Activated B cell treated with CpG ODN at 0.5 μM for 24 hours (primary cell): Measurements from ENCODE around the gene POLD4. TPM values are rescaled to one million over a fixed set of nuclear protein-coding genes. Genes with fewer than 3 reads are reported as not detected.

Experiments used
- ATAC-seq: fragments of 200-7000 bp; cut with Tn5 transposase; one replicate; pipeline ENCODE4 v1.10.0; 2021; ENCODE audit warnings: low read depth, mild to moderate bottlenecking, moderate library complexity
- CTCF ChIA-PET: fragments of 350-600 bp; sonication (Branson Sonifier 250); formaldehyde crosslinking; loops from one replicate; lab custom pipeline; 2021; ENCODE audit warnings: antibody characterized with exemption; lab: Charles Lee
- POLR2A ChIA-PET: fragments of 350-600 bp; sonication (Branson Sonifier 250); formaldehyde crosslinking; loops from one replicate; lab custom pipeline; 2021; ENCODE audit warnings: antibody characterized with exemption; lab: Charles Lee
- DNase-seq: peaks from one replicate; pipeline ENCODE4 v3.0.0; 2022
- H3K27ac Mint-ChIP-seq: one replicate; pipeline ENCODE4 v1.8.0; 2020; ENCODE audit warnings: mixed read lengths
- H3K27me3 Mint-ChIP-seq: one replicate; pipeline ENCODE4 v1.8.0; 2021; ENCODE audit warnings: mixed read lengths
- H3K36me3 Mint-ChIP-seq: one replicate; pipeline ENCODE4 v1.8.0; 2021; ENCODE audit warnings: low read depth, mixed read lengths
- H3K4me1 Mint-ChIP-seq: one replicate; pipeline ENCODE4 v1.8.0; 2021; ENCODE audit warnings: mixed read lengths
- H3K4me3 Mint-ChIP-seq: one replicate; pipeline ENCODE4 v1.8.0; 2020; ENCODE audit warnings: mild to moderate bottlenecking, mixed read lengths
- H3K9me3 Mint-ChIP-seq: one replicate; pipeline ENCODE4 v1.8.0; 2020; ENCODE audit warnings: mixed read lengths
- intact Hi-C: fragments of 100-400 bp; cut with micrococcal nuclease; formaldehyde crosslinking; loops from one replicate; pipeline ENCODE4 v1.15.1; 2024
- total RNA-seq: library from RNA; stranded (reverse); gene quantifications from 2 replicates; pipeline ENCODE4 v1.2.3, GENCODE V29; 2022
- TF ChIP-seq, protein P1 (sequence below): fragments of 200-600 bp; IDR thresholded peaks from one replicate; pipeline ENCODE4 v1.8.0; 2022; ENCODE audit warnings: antibody characterized with exemption, mild to moderate bottlenecking

The POLD4 gene
- total RNA-seq, 1 donor from 2014 or later, result 166 TPM

DNA sequence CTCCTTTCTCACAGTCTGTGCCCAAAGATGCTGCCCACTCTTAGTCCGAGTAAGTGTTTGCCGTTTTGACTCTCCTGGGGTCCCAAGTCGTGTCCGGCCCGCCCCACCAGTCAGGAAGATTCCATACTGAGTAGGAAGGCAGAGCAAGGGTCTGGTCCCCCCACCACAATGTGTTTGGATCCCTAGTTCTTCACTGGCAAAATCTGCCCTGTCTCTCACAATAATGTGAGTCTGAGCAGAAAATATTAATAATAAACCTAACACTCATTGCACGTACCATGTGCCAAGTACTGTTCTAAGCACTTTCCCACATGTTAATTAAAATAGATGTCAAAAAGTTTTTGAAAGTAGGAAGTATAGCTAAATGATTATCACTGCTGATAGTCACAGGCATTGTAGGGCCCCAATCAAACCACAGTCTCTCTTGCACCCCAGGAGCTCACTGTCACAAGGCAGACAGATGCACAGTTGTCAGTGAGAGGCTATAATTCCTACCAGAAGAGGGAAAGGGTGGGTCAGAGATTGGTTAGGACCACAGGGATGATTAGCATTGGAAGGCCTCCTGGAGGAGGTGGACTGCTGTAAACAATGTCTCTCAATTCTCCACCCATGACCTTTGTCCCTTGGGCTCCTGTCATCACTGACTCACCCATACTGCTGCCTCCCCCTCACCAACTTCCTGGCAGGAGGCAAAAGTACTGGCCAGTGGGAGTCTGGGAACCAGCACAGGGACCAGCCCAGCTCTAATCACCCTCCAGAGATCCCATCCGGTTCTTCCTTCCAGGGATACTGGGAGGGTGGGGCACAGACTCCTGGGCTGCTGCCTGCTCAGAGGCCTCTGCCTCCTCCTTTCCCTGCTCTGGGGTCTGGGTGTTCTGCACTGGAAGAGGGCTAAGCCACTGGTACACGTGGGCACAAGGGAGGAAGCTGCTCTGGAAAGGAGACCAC, 1.0 kb upstream of the POLD4 start:
- Mint-ChIP-seq H3K4me3 (peak overlapping the region; percentile 95), H3K27ac (peak overlapping the region; percentile 99), H3K4me1 (peaks cover 86% of the 10 kb centered on the region), H3K36me3 (peaks cover 16% of the 10 kb centered on the region), H3K9me3 (no peaks in the 10 kb centered on the region), H3K27me3 (no peaks in the 10 kb centered on the region)
- peak; percentile 1 for ATAC-seq
- ChIA-PET POLR2A (interaction anchor here (0.5 to 26.3 kb wide), 41 partner anchors 8 to 1005 kb away, joined by 3 to 1307 read pairs (median 8); partner anchors contain the start of genes AIP, ANKRD13D, CLCF1 and CORO1B), CTCF (interaction anchor here (0.6 to 10.1 kb wide), 9 partner anchors 8 to 92 kb away, joined by 3 to 735 read pairs (median 7); partner anchors contain the start of genes CLCF1 and PPP1CA)
- intact Hi-C loops, result loop anchor here (5.0 to 10.0 kb wide), 5 partner anchors 67 to 360 kb away; partner anchors contain the start of gene ANKRD13D
- TF ChIP-seq, protein P1, sequence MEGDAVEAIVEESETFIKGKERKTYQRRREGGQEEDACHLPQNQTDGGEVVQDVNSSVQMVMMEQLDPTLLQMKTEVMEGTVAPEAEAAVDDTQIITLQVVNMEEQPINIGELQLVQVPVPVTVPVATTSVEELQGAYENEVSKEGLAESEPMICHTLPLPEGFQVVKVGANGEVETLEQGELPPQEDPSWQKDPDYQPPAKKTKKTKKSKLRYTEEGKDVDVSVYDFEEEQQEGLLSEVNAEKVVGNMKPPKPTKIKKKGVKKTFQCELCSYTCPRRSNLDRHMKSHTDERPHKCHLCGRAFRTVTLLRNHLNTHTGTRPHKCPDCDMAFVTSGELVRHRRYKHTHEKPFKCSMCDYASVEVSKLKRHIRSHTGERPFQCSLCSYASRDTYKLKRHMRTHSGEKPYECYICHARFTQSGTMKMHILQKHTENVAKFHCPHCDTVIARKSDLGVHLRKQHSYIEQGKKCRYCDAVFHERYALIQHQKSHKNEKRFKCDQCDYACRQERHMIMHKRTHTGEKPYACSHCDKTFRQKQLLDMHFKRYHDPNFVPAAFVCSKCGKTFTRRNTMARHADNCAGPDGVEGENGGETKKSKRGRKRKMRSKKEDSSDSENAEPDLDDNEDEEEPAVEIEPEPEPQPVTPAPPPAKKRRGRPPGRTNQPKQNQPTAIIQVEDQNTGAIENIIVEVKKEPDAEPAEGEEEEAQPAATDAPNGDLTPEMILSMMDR, result no peak
- peak; percentile 25 for DNase-seq

DNA sequence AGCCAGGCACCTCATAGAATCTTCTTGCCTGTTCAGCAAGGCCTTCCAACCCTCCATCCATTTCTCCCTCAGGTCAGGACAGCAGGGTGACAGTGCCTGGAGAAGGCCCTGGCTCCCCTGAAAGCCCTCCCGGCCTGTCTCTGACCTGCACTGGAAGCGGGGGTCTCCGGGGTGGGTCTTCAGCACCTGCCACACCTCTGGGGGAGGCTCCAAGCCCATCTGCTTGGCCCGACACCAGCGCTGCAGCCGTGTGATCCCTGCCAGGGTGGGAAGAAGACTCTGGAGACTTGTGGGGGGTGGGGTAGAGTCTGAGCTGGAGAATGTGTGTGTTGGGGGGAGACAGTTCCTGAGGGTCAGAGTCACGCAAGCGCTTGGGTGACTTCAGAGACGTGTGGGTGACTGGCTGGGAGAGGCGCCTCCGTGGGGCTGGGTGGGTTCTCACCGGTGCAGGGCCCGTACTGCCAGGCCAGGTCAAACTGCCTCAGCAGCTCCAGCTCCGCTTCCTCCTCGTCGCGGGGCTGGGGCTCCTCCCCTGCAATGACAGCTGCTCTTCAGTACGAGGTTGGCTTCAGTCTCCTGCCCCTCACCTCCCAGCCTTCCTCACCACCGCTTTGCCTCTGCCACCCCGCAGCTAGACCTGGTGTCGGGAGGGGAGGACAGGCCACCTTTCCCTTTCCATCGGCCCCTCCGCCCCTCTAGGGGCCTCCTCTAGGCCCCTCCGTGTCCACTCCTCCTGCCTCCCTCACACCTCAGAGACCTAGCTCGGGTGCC, 615 bp downstream of the POLD4 start:
- Mint-ChIP-seq H3K27me3 (no peaks in the 10 kb centered on the region), H3K9me3 (no peaks in the 10 kb centered on the region), H3K36me3 (peaks cover 13% of the 10 kb centered on the region), H3K4me3 (peak overlapping the region; percentile 95), H3K4me1 (peaks cover 89% of the 10 kb centered on the region), H3K27ac (peak overlapping the region; percentile 99)
- TF ChIP-seq, protein P1, result no peak
- ATAC-seq (peak; percentile 35), DNase-seq (no peak)
- CTCF ChIA-PET, result interaction anchor here (0.7 to 10.1 kb wide), 12 partner anchors 7 to 234 kb away, joined by 3 to 735 read pairs (median 6); partner anchors contain the start of genes ANKRD13D, CLCF1, KDM2A and PPP1CA
- POLR2A ChIA-PET, result interaction anchor here (0.5 to 26.3 kb wide), 47 partner anchors 8 to 1690 kb away, joined by 3 to 1307 read pairs (median 9); partner anchors contain the start of genes AIP, ANKRD13D, CLCF1 and CORO1B
- intact Hi-C loops, result loop anchor here (1.0 to 10.0 kb wide), 15 partner anchors 21 to 362 kb away; partner anchors contain the start of genes AIP, ANKRD13D, CDK2AP2 and CLCF1

DNA sequence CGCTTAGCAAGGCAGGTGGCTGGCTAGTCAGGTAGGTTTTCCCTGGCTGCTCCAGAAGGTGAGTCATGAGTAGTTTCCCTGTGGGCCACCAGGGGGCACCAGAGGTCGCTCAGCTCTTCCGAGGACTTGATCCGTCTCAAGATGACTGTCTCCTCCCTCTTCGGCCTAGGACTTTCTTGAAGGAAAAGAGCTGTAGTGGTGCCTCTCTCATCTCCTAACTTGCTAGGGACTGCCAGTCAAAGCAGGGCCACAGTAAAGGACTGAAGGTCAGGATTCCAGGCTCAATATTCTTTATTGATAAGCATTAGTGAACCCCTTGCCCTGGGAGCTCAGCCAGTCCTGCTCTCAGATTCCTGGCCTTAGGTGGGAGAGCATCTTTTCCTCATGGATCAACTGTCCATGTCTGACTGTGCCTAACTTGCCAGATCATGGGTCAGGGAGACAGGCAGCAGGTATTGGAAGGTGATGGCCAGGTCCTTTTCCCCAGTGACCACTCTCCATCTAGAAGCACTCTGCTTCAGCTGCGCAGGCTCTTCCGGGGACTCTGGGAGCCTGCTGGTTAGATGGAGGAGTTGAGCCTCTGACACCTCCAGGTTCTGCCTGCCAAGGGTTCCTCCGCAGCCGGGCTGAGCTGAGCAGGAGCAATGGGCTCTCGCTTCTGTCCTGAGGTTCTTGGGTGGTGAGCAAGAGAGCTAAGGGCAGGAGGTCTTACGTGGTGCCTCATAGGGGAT, 1.9 kb downstream of the POLD4 start:
- POLR2A ChIA-PET, result interaction anchor here (0.5 to 26.3 kb wide), 23 partner anchors 9 to 979 kb away, joined by 3 to 1307 read pairs (median 8); partner anchors contain the start of genes ANKRD13D, CLCF1, CORO1B and GRK2
- intact Hi-C loops, result loop anchor here (2.0 to 10.0 kb wide), 7 partner anchors 64 to 363 kb away; partner anchors contain the start of genes ANKRD13D, RPS6KB2 and TMEM134
- TF ChIP-seq, protein P1, result peak; percentile 82

DNA sequence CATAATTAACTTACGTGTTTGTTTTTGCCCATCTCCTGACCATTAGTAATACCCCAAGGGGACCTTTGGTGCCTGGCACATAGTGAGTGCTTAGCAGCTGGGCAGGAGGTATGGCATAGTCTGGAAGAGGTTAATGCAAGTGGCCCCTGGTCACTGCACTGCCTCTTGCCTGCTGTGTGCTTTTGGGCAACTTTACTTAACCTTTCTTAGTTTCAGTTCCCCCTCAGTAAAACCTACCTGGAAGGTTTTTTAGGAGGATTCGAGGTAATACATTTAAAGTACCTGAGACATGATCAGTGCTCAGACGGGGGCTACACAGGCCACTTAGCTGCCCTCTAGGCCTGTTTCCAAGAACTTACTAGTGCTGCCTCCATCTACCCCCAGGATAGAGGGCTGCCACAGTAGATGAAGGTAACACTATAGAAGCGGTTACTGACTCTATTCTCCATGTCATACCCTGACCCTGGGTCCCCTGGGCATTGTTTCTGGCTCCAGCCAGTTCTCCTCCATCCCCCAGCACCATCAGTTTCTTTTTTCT, 3.3 kb downstream of the POLD4 start:
- H3K36me3 Mint-ChIP-seq, result peaks cover 13% of the 10 kb centered on the region
- intact Hi-C loops, result loop anchor here (5.0 to 10.0 kb wide), 5 partner anchors 63 to 365 kb away; partner anchors contain the start of gene ANKRD13D
- ChIA-PET CTCF (interaction anchor here (1.1 to 10.1 kb wide), 5 partner anchors 9 to 87 kb away, joined by 3 to 735 read pairs (median 9); partner anchors contain the start of gene CLCF1), POLR2A (interaction anchor here (0.6 to 26.3 kb wide), 14 partner anchors 12 to 392 kb away, joined by 3 to 1307 read pairs (median 5); partner anchors contain the start of genes ANKRD13D, CLCF1, GRK2 and PPP1CA)
- H3K4me1 Mint-ChIP-seq, result peaks cover 81% of the 10 kb centered on the region
- TF ChIP-seq, protein P1, result no peak
- DNase-seq (no peak), ATAC-seq (no peak)
- peak overlapping the region; percentile 61 for H3K4me3 Mint-ChIP-seq
- H3K9me3 Mint-ChIP-seq, result no peaks in the 10 kb centered on the region
- no peaks in the 10 kb centered on the region for H3K27me3 Mint-ChIP-seq
- H3K27ac Mint-ChIP-seq, result peak overlapping the region; percentile 89

More for the DNA sequence above, 1.9 kb downstream of the POLD4 start:
- Mint-ChIP-seq H3K9me3 (no peaks in the 10 kb centered on the region), H3K4me1 (peaks cover 80% of the 10 kb centered on the region), H3K27me3 (no peaks in the 10 kb centered on the region), H3K36me3 (peaks cover 13% of the 10 kb centered on the region), H3K27ac (peak overlapping the region; percentile 89), H3K4me3 (peak overlapping the region; percentile 95)
- CTCF ChIA-PET, result interaction anchor here (0.7 to 10.1 kb wide), 20 partner anchors 10 to 229 kb away, joined by 3 to 735 read pairs (median 4); partner anchors contain the start of genes ANKRD13D, CLCF1, PITPNM1 and PPP1CA
- no peak for ATAC-seq
- DNase-seq, result peak; percentile 63
